HPDE6-E6E7 (cell line): ENCODE measurements around the gene CCDC88C.

ENCODE experiments used
- DNase-seq: peaks from one replicate; pipeline ENCODE4 v3.0.0; 2011; ENCODE audit warnings: missing footprints; ENCODE audit errors: extremely low spot score

The CCDC88C gene

GRCh38 chr14:91311284-91311662, 106.3 kb downstream of the CCDC88C start:
- DNase-seq: no peak

GRCh38 chr14:91310606-91311283, 106.9 kb downstream of the CCDC88C start:
- DNase-seq: no peak

GRCh38 chr14:91309756-91310280, 107.8 kb downstream of the CCDC88C start:
- no peak for DNase-seq

- DNase-seq: no peak
Measured at GRCh38 chr14:91308337-91308736, 109.3 kb downstream of the CCDC88C start.

- DNase-seq: no peak
Measured at GRCh38 chr14:91307652-91308051, 110.0 kb downstream of the CCDC88C start.

- no peak for DNase-seq
Measured at GRCh38 chr14:91307046-91307445, 110.6 kb downstream of the CCDC88C start.

GRCh38 chr14:91306547-91306946, 111.1 kb downstream of the CCDC88C start:
- DNase-seq: no peak

GRCh38 chr14:91305650-91306431, 111.8 kb downstream of the CCDC88C start:
- no peak for DNase-seq

GRCh38 chr14:91303924-91304229, 113.7 kb downstream of the CCDC88C start:
- no peak for DNase-seq

GRCh38 chr14:91303091-91303923, 114.3 kb downstream of the CCDC88C start:
- no peak for DNase-seq

GRCh38 chr14:91302391-91302790, 115.2 kb downstream of the CCDC88C start:
- no peak for DNase-seq

- DNase-seq: no peak
Measured at GRCh38 chr14:91300957-91301356, 116.7 kb downstream of the CCDC88C start.

- no peak for DNase-seq
Measured at GRCh38 chr14:91300283-91300895, 117.2 kb downstream of the CCDC88C start.

- DNase-seq: no peak
Measured at GRCh38 chr14:91299121-91300115, 118.2 kb downstream of the CCDC88C start.

GRCh38 chr14:91298576-91298975, 119.0 kb downstream of the CCDC88C start:
- DNase-seq: no peak

GRCh38 chr14:91297081-91297711, 120.4 kb downstream of the CCDC88C start:
- no peak for DNase-seq

- DNase-seq: no peak
Measured at GRCh38 chr14:91295851-91296796, 121.5 kb downstream of the CCDC88C start.

- no peak for DNase-seq
Measured at GRCh38 chr14:91295276-91295845, 122.3 kb downstream of the CCDC88C start.

GRCh38 chr14:91294153-91294552, 123.5 kb downstream of the CCDC88C start:
- no peak for DNase-seq
